T47D (cell line): ENCODE data around the gene MED29.
"Not testable (repeated sequence)": the region's sequence is repeated elsewhere in the genome, so short reads cannot be mapped to it uniquely, and the experiment has no call there.

Source experiments
- DNase-seq, 2 experiments: peaks; one replicate each; pipeline versions ENCODE4 v3.0.0 to v3.0.0-alpha.2; 2011 to 2012; ENCODE audit warnings: low read depth in 1 of 2, low spot score in 1 of 2
- JUND ChIP-seq: IDR thresholded peaks from 2 replicates; pipeline ENCODE4 v1.6.1; 2012; ENCODE audit warnings: low read depth
- in situ Hi-C: cut with HindIII; loops from 2 replicates; pipeline ENCODE4 v1.10.0; 2016; ENCODE audit warnings: low sequenced_read_pairs, low pct_unique_long_range_greater_than_20kb

Gene MED29

DNA sequence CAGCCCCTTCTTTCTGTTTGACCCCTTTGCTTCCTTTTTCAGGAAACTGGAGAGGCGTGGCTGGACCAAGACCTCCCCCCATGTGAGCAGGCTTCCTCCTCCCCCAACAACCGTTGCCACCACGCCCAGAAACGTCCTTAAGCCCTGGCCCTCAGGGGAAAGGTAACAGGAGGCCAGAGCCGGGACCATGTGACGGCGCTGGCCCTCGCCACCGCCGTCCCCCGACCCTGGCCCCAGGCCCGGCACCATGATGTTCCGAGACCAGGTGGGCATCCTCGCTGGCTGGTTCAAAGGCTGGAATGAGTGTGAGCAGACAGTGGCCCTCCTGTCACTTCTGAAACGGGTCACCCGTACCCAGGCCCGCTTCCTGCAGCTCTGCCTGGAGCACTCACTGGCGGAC is 34.5 kb upstream of the MED29 start:
- no peak for TF ChIP-seq JUND
- DNase-seq = no peak
- in situ Hi-C loops = no loop called here

GRCh38 chr19:39359026-39359425 is 32.2 kb upstream of the MED29 start:
- in situ Hi-C loops = no loop called here
- DNase-seq = no peak
- TF ChIP-seq JUND = no peak

DNA sequence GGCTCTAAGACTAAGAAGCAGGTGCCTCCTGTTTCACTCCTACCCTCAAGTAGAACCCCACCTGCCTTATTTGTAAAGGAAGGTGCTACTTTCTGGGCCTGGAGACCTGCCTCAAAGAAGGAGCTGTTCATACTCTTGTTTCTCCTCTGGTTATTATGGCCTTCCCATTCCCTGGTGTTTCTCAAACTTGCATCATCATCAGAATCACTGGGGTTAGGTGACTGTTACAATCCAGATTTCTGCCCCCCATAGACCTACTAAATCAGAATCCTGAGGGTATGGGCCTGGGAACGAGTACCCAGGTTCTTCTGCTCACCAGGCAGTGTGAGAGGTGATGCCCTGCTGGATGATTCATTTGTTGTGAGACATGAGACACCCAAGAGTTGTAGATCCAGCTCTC is 30.6 kb upstream of the MED29 start:
- TF ChIP-seq JUND = no peak
- DNase-seq = no peak
- in situ Hi-C loops = no loop called here

- DNase-seq = no peak
- TF ChIP-seq JUND = no peak
- in situ Hi-C loops = no loop called here
These were observed 28.2 kb upstream of the MED29 start for GRCh38 chr19:39362682-39363657.

GRCh38 chr19:39363901-39364457 is 27.2 kb upstream of the MED29 start:
- TF ChIP-seq JUND = no peak
- in situ Hi-C loops = no loop called here
- no peak for DNase-seq

- DNase-seq = no peak
- TF ChIP-seq JUND = no peak
- in situ Hi-C loops = no loop called here
These were observed 25.6 kb upstream of the MED29 start for GRCh38 chr19:39365531-39365930.

- no peak for TF ChIP-seq JUND
- no peak for DNase-seq
- in situ Hi-C loops = no loop called here
These were observed 22.0 kb upstream of the MED29 start for GRCh38 chr19:39369200-39369599.

GRCh38 chr19:39370735-39371134 is 20.4 kb upstream of the MED29 start:
- in situ Hi-C loops = no loop called here
- no peak for TF ChIP-seq JUND
- DNase-seq = peak in 1 of 2 experiments; percentile 44

- DNase-seq = no peak
- no peak for TF ChIP-seq JUND
- in situ Hi-C loops = no loop called here
These were observed 19.0 kb upstream of the MED29 start for GRCh38 chr19:39372047-39372802.

- DNase-seq = no peak
- no peak for TF ChIP-seq JUND
- in situ Hi-C loops = no loop called here
These were observed 18.2 kb upstream of the MED29 start for GRCh38 chr19:39372941-39373340.

DNA sequence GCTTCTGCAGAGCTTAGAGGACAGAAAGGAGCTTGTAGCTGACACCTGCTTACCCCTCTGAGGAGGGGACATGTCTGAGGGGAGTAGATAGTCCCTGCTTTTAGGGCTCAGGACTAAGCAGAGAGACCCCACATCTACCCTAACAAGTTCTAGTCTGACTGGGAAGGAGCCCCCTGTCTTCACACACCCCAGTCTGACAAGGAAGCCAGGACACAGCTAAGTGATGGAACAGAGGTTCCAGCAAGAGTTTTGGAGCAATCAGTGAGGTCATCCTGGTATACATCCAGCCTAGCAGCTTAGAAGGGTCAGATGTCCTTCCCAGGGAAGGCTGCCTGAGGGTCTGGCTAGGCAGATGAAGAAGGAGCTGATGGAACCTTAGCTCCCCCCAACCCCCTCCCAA is 15.2 kb upstream of the MED29 start:
- no peak for TF ChIP-seq JUND
- no peak for DNase-seq
- in situ Hi-C loops = no loop called here

- TF ChIP-seq JUND = no peak
- in situ Hi-C loops = no loop called here
- no peak for DNase-seq
These were observed 13.5 kb upstream of the MED29 start for GRCh38 chr19:39377373-39378362.

- DNase-seq, in situ Hi-C loops: not testable (repeated sequence)
These were observed 11.8 kb upstream of the MED29 start for GRCh38 chr19:39379366-39379765.
